Activated naive CD4-positive, alpha-beta T cell treated with anti-CD3 and anti-CD28 coated beads, Interleukin-2, amount 10 ng/mL, durations not matched to agents 7 days and 5 days (primary cell): ENCODE measurements around the gene RPGR.

Source experiments
- CTCF ChIA-PET: fragments of 350-600 bp; sonication (Branson Sonifier 250); formaldehyde crosslinking; loops from one replicate; lab custom pipeline; 2021; ENCODE audit warnings: antibody characterized with exemption; lab: Charles Lee
- DNase-seq: peaks from one replicate; pipeline ENCODE4 v3.0.0-alpha.2; 2020
- H3K27ac Mint-ChIP-seq: one replicate; pipeline ENCODE4 v1.8.0; 2021; ENCODE audit warnings: mild to moderate bottlenecking, moderate library complexity, mixed read lengths
- H3K27me3 Mint-ChIP-seq: one replicate; pipeline ENCODE4 v1.8.0; 2021; ENCODE audit warnings: mild to moderate bottlenecking, mixed read lengths
- H3K36me3 Mint-ChIP-seq: one replicate; pipeline ENCODE4 v1.8.0; 2021; ENCODE audit warnings: mixed read lengths
- H3K4me1 Mint-ChIP-seq: one replicate; pipeline ENCODE4 v1.8.0; 2021; ENCODE audit warnings: mixed read lengths
- H3K4me3 Mint-ChIP-seq: one replicate; pipeline ENCODE4 v1.8.0; 2021; ENCODE audit warnings: mild to moderate bottlenecking, moderate library complexity, mixed read lengths
- H3K9me3 Mint-ChIP-seq: one replicate; pipeline ENCODE4 v1.8.0; 2021; ENCODE audit warnings: mixed read lengths

RPGR gene

GRCh38 chrX:38262715-38263620 lies 64.3 kb downstream of the RPGR start:
- Mint-ChIP-seq H3K36me3 (no peaks in the 10 kb centered on the region), H3K4me3 (no peak overlapping the region), H3K9me3 (no peaks in the 10 kb centered on the region), H3K4me1 (no peaks in the 10 kb centered on the region), H3K27me3 (no peaks in the 10 kb centered on the region), H3K27ac (no peak overlapping the region)
- CTCF ChIA-PET, result no interaction called here
- no peak for DNase-seq

- no peaks in the 10 kb centered on the region for H3K27me3 Mint-ChIP-seq
- CTCF ChIA-PET, result interaction anchor here (0.6 to 2.1 kb wide), 5 partner anchors 8 to 137 kb away, joined by 3 to 7 read pairs (median 3); partner anchors contain the start of gene RPGR
- DNase-seq, result no peak
- H3K27ac Mint-ChIP-seq, result no peak overlapping the region
- H3K4me3 Mint-ChIP-seq, result no peak overlapping the region
- H3K9me3 Mint-ChIP-seq, result no peaks in the 10 kb centered on the region
- H3K4me1 Mint-ChIP-seq, result no peaks in the 10 kb centered on the region
- H3K36me3 Mint-ChIP-seq, result no peaks in the 10 kb centered on the region
Observed at GRCh38 chrX:38260231-38260630, 67.1 kb downstream of the RPGR start.

- Mint-ChIP-seq H3K4me1 (no peaks in the 10 kb centered on the region), H3K27me3 (no peaks in the 10 kb centered on the region), H3K9me3 (no peaks in the 10 kb centered on the region), H3K36me3 (no peaks in the 10 kb centered on the region), H3K4me3 (no peak overlapping the region), H3K27ac (no peak overlapping the region)
- DNase-seq, result no peak
- CTCF ChIA-PET, result no interaction called here
Observed at GRCh38 chrX:38256019-38256418, 71.3 kb downstream of the RPGR start.

- Mint-ChIP-seq H3K27ac (no peak overlapping the region), H3K4me1 (no peaks in the 10 kb centered on the region), H3K27me3 (no peaks in the 10 kb centered on the region), H3K4me3 (no peak overlapping the region), H3K36me3 (no peaks in the 10 kb centered on the region), H3K9me3 (no peaks in the 10 kb centered on the region)
- DNase-seq, result no peak
- CTCF ChIA-PET, result no interaction called here
Observed at GRCh38 chrX:38249965-38250364, 77.3 kb downstream of the RPGR start.

- no peaks in the 10 kb centered on the region for H3K36me3 Mint-ChIP-seq
- H3K4me1 Mint-ChIP-seq, result no peaks in the 10 kb centered on the region
- H3K27ac Mint-ChIP-seq, result no peak overlapping the region
- H3K27me3 Mint-ChIP-seq, result no peaks in the 10 kb centered on the region
- no peak overlapping the region for H3K4me3 Mint-ChIP-seq
- H3K9me3 Mint-ChIP-seq, result no peaks in the 10 kb centered on the region
- CTCF ChIA-PET, result no interaction called here
- DNase-seq, result no peak
Observed at GRCh38 chrX:38247051-38247450, 80.3 kb downstream of the RPGR start.

- Mint-ChIP-seq H3K27ac (no peak overlapping the region), H3K4me1 (no peaks in the 10 kb centered on the region), H3K9me3 (no peaks in the 10 kb centered on the region), H3K36me3 (no peaks in the 10 kb centered on the region), H3K27me3 (peaks cover 4% of the 10 kb centered on the region), H3K4me3 (no peak overlapping the region)
- CTCF ChIA-PET, result no interaction called here
- DNase-seq, result no peak
Observed at GRCh38 chrX:38240541-38240940, 86.8 kb downstream of the RPGR start.

- CTCF ChIA-PET, result no interaction called here
- Mint-ChIP-seq H3K36me3 (no peaks in the 10 kb centered on the region), H3K4me3 (no peak overlapping the region), H3K9me3 (no peaks in the 10 kb centered on the region), H3K27ac (no peak overlapping the region), H3K27me3 (peaks cover 4% of the 10 kb centered on the region), H3K4me1 (no peaks in the 10 kb centered on the region)
- no peak for DNase-seq
Observed at GRCh38 chrX:38236901-38237615, 90.3 kb downstream of the RPGR start.

GRCh38 chrX:38233891-38234667 lies 93.2 kb downstream of the RPGR start:
- H3K36me3 Mint-ChIP-seq, result no peaks in the 10 kb centered on the region
- H3K4me1 Mint-ChIP-seq, result no peaks in the 10 kb centered on the region
- no peak for DNase-seq
- no peak overlapping the region for H3K27ac Mint-ChIP-seq
- no peaks in the 10 kb centered on the region for H3K9me3 Mint-ChIP-seq
- no peak overlapping the region for H3K4me3 Mint-ChIP-seq
- CTCF ChIA-PET, result no interaction called here
- no peaks in the 10 kb centered on the region for H3K27me3 Mint-ChIP-seq

- no peak overlapping the region for H3K27ac Mint-ChIP-seq
- CTCF ChIA-PET, result no interaction called here
- no peaks in the 10 kb centered on the region for H3K27me3 Mint-ChIP-seq
- H3K4me1 Mint-ChIP-seq, result no peaks in the 10 kb centered on the region
- H3K9me3 Mint-ChIP-seq, result no peaks in the 10 kb centered on the region
- no peak overlapping the region for H3K4me3 Mint-ChIP-seq
- no peaks in the 10 kb centered on the region for H3K36me3 Mint-ChIP-seq
- no peak for DNase-seq
Observed at GRCh38 chrX:38232079-38232686, 95.1 kb downstream of the RPGR start.

GRCh38 chrX:38225093-38225492 lies 102.2 kb downstream of the RPGR start:
- Mint-ChIP-seq H3K36me3 (no peaks in the 10 kb centered on the region), H3K9me3 (no peaks in the 10 kb centered on the region), H3K27me3 (peaks cover 40% of the 10 kb centered on the region), H3K27ac (no peak overlapping the region), H3K4me1 (peaks cover 6% of the 10 kb centered on the region), H3K4me3 (no peak overlapping the region)
- CTCF ChIA-PET, result no interaction called here
- no peak for DNase-seq

- no peak for DNase-seq
- H3K4me3 Mint-ChIP-seq, result no peak overlapping the region
- H3K36me3 Mint-ChIP-seq, result no peaks in the 10 kb centered on the region
- no peaks in the 10 kb centered on the region for H3K9me3 Mint-ChIP-seq
- CTCF ChIA-PET, result no interaction called here
- H3K27me3 Mint-ChIP-seq, result peaks cover 47% of the 10 kb centered on the region
- no peak overlapping the region for H3K27ac Mint-ChIP-seq
- H3K4me1 Mint-ChIP-seq, result peaks cover 6% of the 10 kb centered on the region
Observed at GRCh38 chrX:38224160-38224559, 103.1 kb downstream of the RPGR start.

GRCh38 chrX:38221391-38221929 lies 105.8 kb downstream of the RPGR start:
- CTCF ChIA-PET, result no interaction called here
- Mint-ChIP-seq H3K36me3 (no peaks in the 10 kb centered on the region), H3K4me1 (peaks cover 6% of the 10 kb centered on the region), H3K27ac (no peak overlapping the region), H3K4me3 (peak overlapping the region; percentile 43), H3K27me3 (peaks cover 53% of the 10 kb centered on the region), H3K9me3 (no peaks in the 10 kb centered on the region)
- DNase-seq, result no peak

- H3K4me1 Mint-ChIP-seq, result peaks cover 6% of the 10 kb centered on the region
- no peak for DNase-seq
- CTCF ChIA-PET, result interaction anchor here (2.1 kb wide), 1 partner anchor 107 kb away, joined by 8 read pairs; the partner anchor contains the start of gene RPGR
- H3K36me3 Mint-ChIP-seq, result no peaks in the 10 kb centered on the region
- no peak within 1 kb of the TSS for H3K27ac Mint-ChIP-seq
- H3K4me3 Mint-ChIP-seq, result peak within 1 kb of the TSS; percentile 43
- H3K27me3 Mint-ChIP-seq, result peaks cover 53% of the 10 kb centered on the region
- H3K9me3 Mint-ChIP-seq, result no peaks in the 10 kb centered on the region
Observed at GRCh38 chrX:38220415-38221390, 106.6 kb downstream of the RPGR start, which contains the start of gene SRPX. SRPX (minus strand) TSS chrX:38220871; CDS start chrX:38220792, 79 bp downstream.
